Hepatocyte (in vitro differentiated cells): ENCODE results near the gene SH3TC2. TPM values are rescaled to one million over a fixed set of nuclear protein-coding genes. Genes with fewer than 3 reads are reported as not detected.
A peak's percentile ranks its signal among the peaks of the same experiment; 100 is the strongest.

Source experiments
- DNase-seq: peaks from one replicate; pipeline ENCODE4 v3.0.0-alpha.2; 2016; ENCODE audit warnings: low spot score
- H2AFZ ChIP-seq: fragments of 200-600 bp; sonication (generic); 2 replicates; pipeline ENCODE4 v1.6.0; 2016; ENCODE audit warnings: antibody characterized with exemption, mild to moderate bottlenecking
- H3K27ac ChIP-seq: fragments of 200-600 bp; sonication (generic); 2 replicates; pipeline ENCODE4 v1.5.1; 2016; ENCODE audit warnings: mild to moderate bottlenecking
- H3K27me3 ChIP-seq: fragments of 200-600 bp; sonication (generic); 2 replicates; pipeline ENCODE4 v1.6.1; 2016
- H3K36me3 ChIP-seq: fragments of 200-600 bp; sonication (generic); replicated peaks from 2 replicates; pipeline ENCODE4 v1.5.1; 2016; ENCODE audit warnings: low read depth; ENCODE audit not compliant: insufficient read depth
- H3K4me1 ChIP-seq: fragments of 200-600 bp; sonication (generic); 2 replicates; pipeline ENCODE4 v1.5.1; 2016; ENCODE audit warnings: mild to moderate bottlenecking, moderate library complexity; ENCODE audit not compliant: insufficient read depth
- H3K4me2 ChIP-seq: fragments of 200-600 bp; sonication (generic); 2 replicates; pipeline ENCODE4 v1.6.0; 2016
- H3K4me3 ChIP-seq: fragments of 200-600 bp; sonication (generic); 2 replicates; pipeline ENCODE4 v1.5.1; 2016; ENCODE audit warnings: mild to moderate bottlenecking
- H3K79me2 ChIP-seq: fragments of 200-600 bp; sonication (generic); 2 replicates; pipeline ENCODE4 v1.6.0; 2017; ENCODE audit warnings: mild to moderate bottlenecking
- H3K9me2 ChIP-seq: fragments of 200-600 bp; sonication (generic); replicated peaks from 2 replicates; pipeline ENCODE4 v1.6.0; 2017; ENCODE audit warnings: mild to moderate bottlenecking; ENCODE audit not compliant: insufficient read depth
- H3K9me3 ChIP-seq: fragments of 200-600 bp; sonication (generic); 2 replicates; pipeline ENCODE4 v1.5.1; 2016; ENCODE audit warnings: low read depth, mild to moderate bottlenecking
- H4K20me1 ChIP-seq: fragments of 200-600 bp; sonication (generic); 2 replicates; pipeline ENCODE4 v1.6.0; 2016; ENCODE audit warnings: mild to moderate bottlenecking; ENCODE audit not compliant: insufficient read depth, poor library complexity, severe bottlenecking
- EZH2 ChIP-seq: fragments of 200-600 bp; sonication (generic); IDR thresholded peaks from 2 replicates; pipeline ENCODE4 v1.6.1; 2016; ENCODE audit warnings: antibody characterized with exemption, mild to moderate bottlenecking, borderline replicate concordance
- EZH2phosphoT487 ChIP-seq: fragments of 200-600 bp; sonication (generic); IDR thresholded peaks from one replicate; pipeline ENCODE4 v1.6.1; 2018; ENCODE audit warnings: antibody characterized with exemption, mild to moderate bottlenecking, low read depth, moderate library complexity; ENCODE audit not compliant: unreplicated experiment, severe bottlenecking
- WGBS: methylation state at CpG from one replicate; pipeline ENCODE4 v1.1.6; 2016; ENCODE audit warnings: low lambda C conversion rate; ENCODE audit errors: missing lambda C conversion rate; 5-methylcytosine and 5-hydroxymethylcytosine counted together
- polyA plus RNA-seq: library from polyadenylated mRNA; unstranded; fragments of >200 nt; fragmentation: Nextera tagmentation; extraction: Ambion mirVana; gene quantifications from 2 replicates; pipeline ENCODE4 v1.2.1, GENCODE V29; 2016
- total RNA-seq: library from RNA; depleted of rRNA; stranded (reverse); fragments of >200 nt; gene quantifications from 2 replicates; pipeline ENCODE4 v1.2.3, GENCODE V29; 2014
- TF ChIP-seq, protein P1 (sequence below): fragments of 200-600 bp; sonication (generic); IDR thresholded peaks from 2 replicates; pipeline ENCODE4 v1.5.1; 2016; ENCODE audit warnings: antibody characterized with exemption, mild to moderate bottlenecking; ENCODE audit not compliant: poor library complexity

The SH3TC2 gene
- total and polyA plus RNA-seq, 2 experiments from 2014 or later: 2.2 to 3.5 TPM

DNA sequence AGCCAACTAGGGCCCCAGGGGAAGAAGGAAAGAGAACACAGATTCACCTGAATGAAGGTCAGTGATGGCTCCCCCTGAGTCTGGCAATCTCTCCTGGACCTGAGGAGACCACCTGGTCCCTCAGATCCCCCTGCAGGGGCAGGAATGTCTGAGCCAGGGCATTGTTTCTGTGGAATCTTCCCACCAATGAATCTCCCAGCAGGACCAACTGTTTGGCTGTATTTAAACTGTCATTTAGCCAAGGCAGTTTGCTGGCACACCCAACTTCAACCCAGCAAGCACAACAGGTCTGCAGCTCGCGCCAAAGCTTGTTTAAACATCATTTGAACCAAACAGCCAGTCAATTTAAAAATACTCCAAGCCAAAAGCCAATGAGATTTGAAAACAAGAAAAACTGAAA is 92.6 kb downstream of the SH3TC2 start:
- Histone ChIP-seq H3K27me3 (no peaks in the 10 kb centered on the region), H3K4me3 (no peak overlapping the region), H2AFZ (no peak overlapping the region), H3K79me2 (no peaks in the 10 kb centered on the region), H3K27ac (peak overlapping the region; percentile 45), H4K20me1 (no peaks in the 10 kb centered on the region), H3K9me3 (no peaks in the 10 kb centered on the region), H3K4me1 (peaks cover 12% of the 10 kb centered on the region), H3K36me3 (no peaks in the 10 kb centered on the region), H3K9me2 (no peaks in the 10 kb centered on the region), H3K4me2 (no peak overlapping the region)
- TF ChIP-seq EZH2 (no peak), EZH2phosphoT487 (no peak)
- TF ChIP-seq, protein P1, sequence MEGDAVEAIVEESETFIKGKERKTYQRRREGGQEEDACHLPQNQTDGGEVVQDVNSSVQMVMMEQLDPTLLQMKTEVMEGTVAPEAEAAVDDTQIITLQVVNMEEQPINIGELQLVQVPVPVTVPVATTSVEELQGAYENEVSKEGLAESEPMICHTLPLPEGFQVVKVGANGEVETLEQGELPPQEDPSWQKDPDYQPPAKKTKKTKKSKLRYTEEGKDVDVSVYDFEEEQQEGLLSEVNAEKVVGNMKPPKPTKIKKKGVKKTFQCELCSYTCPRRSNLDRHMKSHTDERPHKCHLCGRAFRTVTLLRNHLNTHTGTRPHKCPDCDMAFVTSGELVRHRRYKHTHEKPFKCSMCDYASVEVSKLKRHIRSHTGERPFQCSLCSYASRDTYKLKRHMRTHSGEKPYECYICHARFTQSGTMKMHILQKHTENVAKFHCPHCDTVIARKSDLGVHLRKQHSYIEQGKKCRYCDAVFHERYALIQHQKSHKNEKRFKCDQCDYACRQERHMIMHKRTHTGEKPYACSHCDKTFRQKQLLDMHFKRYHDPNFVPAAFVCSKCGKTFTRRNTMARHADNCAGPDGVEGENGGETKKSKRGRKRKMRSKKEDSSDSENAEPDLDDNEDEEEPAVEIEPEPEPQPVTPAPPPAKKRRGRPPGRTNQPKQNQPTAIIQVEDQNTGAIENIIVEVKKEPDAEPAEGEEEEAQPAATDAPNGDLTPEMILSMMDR: no peak
- no peak for DNase-seq
- WGBS: 79% methylated on average over 2 of the region's 2 CpGs

DNA sequence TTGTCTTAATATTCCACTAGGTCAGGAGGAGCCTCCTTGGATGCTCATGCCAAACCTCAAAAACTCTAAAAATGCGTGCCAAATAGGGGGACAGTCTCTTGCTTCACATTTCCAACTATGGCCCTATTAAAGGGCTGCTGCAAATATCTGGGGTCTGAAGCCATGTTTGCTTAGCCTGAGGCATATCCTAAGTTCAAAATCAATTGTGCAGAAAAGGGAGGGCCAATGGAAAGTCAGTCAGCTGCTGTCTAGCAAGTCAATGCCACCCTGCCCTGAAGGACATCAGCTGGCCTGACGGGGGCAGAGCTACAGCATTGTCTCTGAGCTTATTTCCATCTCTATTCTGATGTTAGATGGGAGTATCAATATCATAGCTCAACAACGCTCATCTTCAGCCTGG is 93.6 kb downstream of the SH3TC2 start:
- TF ChIP-seq EZH2phosphoT487: no peak
- no peak for TF ChIP-seq EZH2
- TF ChIP-seq, protein P1: no peak
- no peaks in the 10 kb centered on the region for H3K79me2 ChIP-seq
- H3K4me2 ChIP-seq: no peak overlapping the region
- H3K9me3 ChIP-seq: no peaks in the 10 kb centered on the region
- WGBS: 60% methylated on average over 3 of the region's 3 CpGs
- H3K4me3 ChIP-seq: no peak overlapping the region
- peaks cover 12% of the 10 kb centered on the region for H3K4me1 ChIP-seq
- no peaks in the 10 kb centered on the region for H3K9me2 ChIP-seq
- H2AFZ ChIP-seq: no peak overlapping the region
- no peaks in the 10 kb centered on the region for H3K27me3 ChIP-seq
- no peak overlapping the region for H3K27ac ChIP-seq
- H3K36me3 ChIP-seq: no peaks in the 10 kb centered on the region
- no peaks in the 10 kb centered on the region for H4K20me1 ChIP-seq
- DNase-seq: no peak

DNA sequence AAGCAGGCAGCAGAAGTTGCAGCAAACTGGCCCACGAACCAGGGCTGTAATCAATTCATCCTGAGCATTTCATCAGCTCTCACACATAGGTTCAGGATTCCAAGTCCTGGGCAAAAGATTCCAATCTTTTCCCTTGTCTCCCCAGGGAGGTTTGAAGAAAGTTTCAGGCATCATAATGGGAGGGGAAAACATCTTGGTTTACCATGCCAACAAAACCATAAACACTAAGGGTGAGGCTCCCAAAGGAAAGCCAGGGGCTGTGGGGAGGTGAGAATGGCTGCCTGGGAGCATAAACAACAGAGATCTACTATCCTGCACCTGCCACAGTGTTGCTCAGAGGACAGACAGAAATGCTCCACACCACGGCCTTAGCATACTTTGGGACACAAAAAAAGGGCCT is 94.6 kb downstream of the SH3TC2 start:
- TF ChIP-seq EZH2phosphoT487 (no peak), EZH2 (no peak)
- TF ChIP-seq, protein P1: no peak
- H4K20me1 ChIP-seq: no peaks in the 10 kb centered on the region
- H3K79me2 ChIP-seq: no peaks in the 10 kb centered on the region
- no peaks in the 10 kb centered on the region for H3K9me3 ChIP-seq
- no peaks in the 10 kb centered on the region for H3K9me2 ChIP-seq
- peak overlapping the region; percentile 44 for H3K4me2 ChIP-seq
- H2AFZ ChIP-seq: no peak overlapping the region
- H3K27ac ChIP-seq: peak overlapping the region; percentile 58
- H3K4me3 ChIP-seq: no peak overlapping the region
- no peak for DNase-seq
- H3K36me3 ChIP-seq: no peaks in the 10 kb centered on the region
- 68% methylated on average over 2 of the region's 2 CpGs for whole genome bisulfite sequencing
- no peaks in the 10 kb centered on the region for H3K27me3 ChIP-seq
- peaks cover 9% of the 10 kb centered on the region for H3K4me1 ChIP-seq

- H3K79me2 ChIP-seq: no peaks in the 10 kb centered on the region
- H3K9me3 ChIP-seq: no peaks in the 10 kb centered on the region
- WGBS: 52% methylated on average over 4 of the region's 4 CpGs
- no peaks in the 10 kb centered on the region for H3K9me2 ChIP-seq
- H3K4me3 ChIP-seq: no peak overlapping the region
- no peaks in the 10 kb centered on the region for H4K20me1 ChIP-seq
- H3K27ac ChIP-seq: peak overlapping the region; percentile 58
- H3K27me3 ChIP-seq: no peaks in the 10 kb centered on the region
- DNase-seq: peak; percentile 59
- no peak overlapping the region for H2AFZ ChIP-seq
- no peak for TF ChIP-seq EZH2phosphoT487
- no peak for TF ChIP-seq EZH2
- TF ChIP-seq, protein P1: no peak
- peak overlapping the region; percentile 44 for H3K4me2 ChIP-seq
- H3K36me3 ChIP-seq: no peaks in the 10 kb centered on the region
- H3K4me1 ChIP-seq: peaks cover 5% of the 10 kb centered on the region
Measured at GRCh38 chr5:148967783-148968182, 95.1 kb downstream of the SH3TC2 start.
